GM19468 (cell line): ENCODE data around the gene ZC3H10.
"Not testable (repeated sequence)": the region's sequence is repeated elsewhere in the genome, so short reads cannot be mapped to it uniquely, and the experiment has no call there.

Source experiments
- ATAC-seq: cut with Tn5 transposase; IDR thresholded peaks from one replicate; pipeline ENCODE4 v1.9.1; 2021; ENCODE audit warnings: mild to moderate bottlenecking, moderate library complexity, moderate number of reproducible peaks; ENCODE audit not compliant: unreplicated experiment; ENCODE audit errors: extremely low read depth

The ZC3H10 gene

GRCh38 chr12:56152132-56152755 lies 34.2 kb downstream of the ZC3H10 start, which contains the start of gene MYL6B:
Gene MYL6B (plus strand): TSS chr12:56152587. CDS start chr12:56153919, 1,332 bp downstream.
- peak; percentile 70 for ATAC-seq

DNA sequence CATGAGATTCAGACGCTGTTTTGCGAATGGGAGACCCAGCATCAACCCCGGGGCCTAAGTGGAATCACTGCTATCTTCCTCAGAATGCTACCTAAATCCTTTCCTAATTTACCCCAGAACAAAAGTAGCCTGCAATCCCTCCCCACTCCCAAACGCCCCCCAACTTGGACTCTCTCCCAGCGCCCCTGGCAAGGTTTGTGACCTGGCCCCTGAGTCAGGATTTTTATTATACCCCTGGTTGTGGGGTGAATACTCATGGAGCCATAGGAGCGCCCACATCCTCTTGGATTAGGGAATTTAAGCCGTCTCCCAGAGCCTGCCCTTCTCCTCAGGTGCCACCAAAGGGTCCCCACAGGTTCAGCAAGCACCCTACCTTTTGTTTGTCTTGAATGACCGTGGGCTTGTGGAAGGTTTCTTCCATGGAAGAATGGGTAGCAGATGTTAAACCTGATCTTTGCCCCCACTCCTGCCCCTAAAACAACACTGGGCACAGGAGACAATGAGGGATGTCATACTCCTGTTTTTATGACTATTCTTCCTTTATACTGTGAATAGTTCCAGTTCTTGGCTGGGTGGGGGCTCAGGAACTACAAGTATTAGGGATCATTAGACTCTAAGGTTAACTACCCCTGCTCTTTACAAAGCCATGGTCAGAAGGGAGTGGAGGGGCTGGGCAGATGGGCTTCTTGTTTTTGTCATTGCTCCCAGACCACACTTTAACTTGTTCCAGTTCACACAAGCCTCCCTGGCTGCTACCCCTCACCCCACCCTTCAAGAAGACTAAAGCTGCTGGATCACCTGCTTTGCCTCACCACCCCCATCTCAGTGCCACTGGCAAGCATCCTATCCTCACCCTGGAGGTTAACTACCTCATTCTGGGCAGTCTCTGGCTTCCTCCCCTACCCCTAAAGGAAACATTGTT lies 35.0 kb downstream of the ZC3H10 start:
- no peak for ATAC-seq

- ATAC-seq, result no peak
Observed at GRCh38 chr12:56153678-56154065, 35.6 kb downstream of the ZC3H10 start.

- no peak for ATAC-seq
Observed at GRCh38 chr12:56154246-56154771, 36.2 kb downstream of the ZC3H10 start.

DNA sequence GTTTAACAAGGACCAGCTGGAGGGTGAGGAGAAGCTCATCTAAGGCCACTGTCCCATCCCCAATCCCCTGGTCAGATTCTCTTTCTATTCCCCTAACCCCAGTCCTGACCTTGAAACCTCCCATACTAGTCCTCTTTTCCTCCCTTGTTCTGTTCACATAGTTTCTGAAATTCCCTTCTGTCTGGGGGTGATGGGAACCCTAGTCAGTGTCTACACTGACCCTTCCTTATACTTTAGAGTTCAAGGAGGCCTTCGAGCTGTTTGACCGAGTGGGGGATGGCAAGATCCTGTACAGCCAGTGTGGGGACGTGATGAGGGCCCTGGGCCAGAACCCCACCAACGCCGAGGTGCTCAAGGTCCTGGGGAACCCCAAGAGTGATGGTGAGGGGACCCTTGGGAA lies 36.8 kb downstream of the ZC3H10 start:
- no peak for ATAC-seq

- no peak for ATAC-seq
Observed at GRCh38 chr12:56155256-56155845, 37.3 kb downstream of the ZC3H10 start.

- ATAC-seq, result not testable (repeated sequence)
Observed at GRCh38 chr12:56156464-56157200, 38.6 kb downstream of the ZC3H10 start.

DNA sequence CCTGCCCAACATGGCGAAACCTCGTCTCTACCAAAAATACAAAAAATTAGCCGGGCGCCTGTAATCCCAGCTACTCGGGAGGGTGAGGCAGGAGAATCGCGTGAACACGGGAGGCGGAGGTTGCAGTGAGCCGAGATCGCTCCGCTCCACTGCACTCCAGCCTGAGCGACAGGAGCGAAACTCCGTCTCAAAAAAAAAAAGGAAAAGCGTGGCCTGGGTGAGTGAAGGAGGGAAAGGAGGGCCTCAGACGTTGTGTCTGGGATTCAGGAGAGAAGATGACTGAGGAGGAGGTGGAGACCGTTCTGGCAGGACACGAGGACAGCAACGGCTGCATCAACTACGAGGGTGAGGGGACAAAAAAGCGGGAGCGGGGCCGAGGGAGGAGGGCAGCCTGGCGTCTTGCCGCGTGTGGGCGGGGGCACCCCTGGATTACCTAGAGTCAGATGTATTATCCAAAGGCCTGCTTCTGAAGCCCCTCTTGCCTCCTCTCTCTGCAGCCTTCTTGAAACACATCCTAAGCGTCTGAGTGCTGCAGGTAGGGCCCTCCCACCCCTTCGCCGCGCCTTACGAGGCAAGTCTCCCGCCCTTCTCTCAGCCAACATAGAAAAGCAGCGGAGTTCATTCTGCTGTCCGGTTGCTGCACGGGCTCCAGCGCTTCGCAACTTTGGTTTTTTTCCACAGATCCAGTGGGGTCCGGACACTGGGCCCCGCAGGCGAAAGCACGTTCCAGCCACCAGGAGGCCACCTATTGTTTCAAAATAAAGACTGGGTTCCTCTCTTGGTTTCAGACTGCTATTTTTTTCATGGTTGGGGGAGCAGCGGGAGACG lies 39.3 kb downstream of the ZC3H10 start:
- no peak for ATAC-seq

DNA sequence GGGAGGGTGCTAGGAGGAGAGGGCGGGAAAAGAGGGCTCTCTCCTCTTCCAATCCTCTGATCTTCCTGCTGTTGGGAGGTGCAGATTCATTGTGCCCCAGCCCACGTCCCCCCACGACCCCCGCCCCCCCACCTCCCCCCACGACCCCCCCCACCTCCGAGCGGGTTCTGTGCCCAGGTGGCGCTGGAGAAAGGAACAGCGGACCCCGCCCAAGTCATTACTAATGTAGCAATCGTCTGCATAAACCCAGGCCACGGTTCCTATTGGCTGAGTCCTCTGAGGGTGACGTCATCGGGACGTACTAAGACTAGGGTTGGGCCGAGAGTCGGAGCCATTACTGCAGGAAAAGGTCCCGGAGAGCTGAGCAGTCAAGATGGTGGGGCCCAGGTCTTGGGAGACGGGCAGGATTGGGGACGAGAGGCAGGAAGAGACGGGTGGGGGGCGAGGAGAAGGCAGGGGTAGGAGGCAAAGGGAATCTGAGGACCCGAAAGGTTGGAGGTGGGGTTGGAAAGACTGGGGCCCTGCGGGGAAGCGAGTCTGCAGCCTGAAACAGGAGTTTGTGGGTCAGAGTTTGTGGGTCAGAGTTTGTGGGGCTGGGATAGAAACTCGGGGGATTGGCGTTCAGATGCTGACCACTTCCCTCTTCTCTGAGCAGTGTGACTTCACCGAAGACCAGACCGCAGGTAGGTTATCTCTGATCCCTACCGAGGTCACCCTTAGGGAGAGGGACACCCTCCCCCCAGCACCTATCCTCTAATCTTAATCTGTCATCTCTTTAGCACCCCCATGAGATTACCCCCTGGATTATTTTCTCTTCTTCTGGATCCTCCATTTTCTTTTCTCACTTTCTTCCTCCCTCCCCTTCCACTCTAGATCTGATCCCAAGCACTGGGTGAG lies 40.2 kb downstream of the ZC3H10 start, which contains the start of gene MYL6:
MYL6 (plus strand) TSS at position 331 of the 897 bp plus-strand sequence; CDS start at position 374, 43 bp downstream.
- peak; percentile 88 for ATAC-seq

- no peak for ATAC-seq
Observed at GRCh38 chr12:56158926-56159461, 40.9 kb downstream of the ZC3H10 start.

GRCh38 chr12:56159482-56160192 lies 41.6 kb downstream of the ZC3H10 start:
- no peak for ATAC-seq

DNA sequence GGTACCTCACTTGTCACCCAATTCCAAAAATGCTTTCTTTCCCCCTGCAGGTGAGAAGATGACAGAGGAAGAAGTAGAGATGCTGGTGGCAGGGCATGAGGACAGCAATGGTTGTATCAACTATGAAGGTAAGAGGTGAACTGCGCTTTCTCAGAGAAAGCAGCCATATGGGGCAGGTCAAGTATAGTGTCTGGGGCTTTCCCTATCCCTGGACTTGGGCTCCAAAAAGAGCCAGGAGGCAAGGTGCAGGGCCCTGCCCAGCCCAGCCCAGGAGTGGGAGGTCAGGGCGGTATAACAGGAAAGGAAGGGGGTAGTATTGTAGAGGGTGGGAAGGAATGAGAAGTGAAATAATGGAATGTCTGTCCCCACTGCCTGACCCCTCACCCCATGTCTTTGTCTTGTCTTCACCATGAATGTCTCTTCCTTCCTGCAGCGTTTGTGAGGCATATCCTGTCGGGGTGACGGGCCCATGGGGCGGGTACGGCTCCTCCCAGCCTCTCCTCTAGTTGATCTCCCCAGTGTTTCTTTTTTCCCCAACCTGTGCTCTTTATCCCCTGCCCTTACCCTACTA lies 42.2 kb downstream of the ZC3H10 start:
- ATAC-seq, result no peak

- no peak for ATAC-seq
Observed at GRCh38 chr12:56160894-56161689, 43.0 kb downstream of the ZC3H10 start.

GRCh38 chr12:56161690-56162351 lies 43.8 kb downstream of the ZC3H10 start:
- ATAC-seq, result no peak

DNA sequence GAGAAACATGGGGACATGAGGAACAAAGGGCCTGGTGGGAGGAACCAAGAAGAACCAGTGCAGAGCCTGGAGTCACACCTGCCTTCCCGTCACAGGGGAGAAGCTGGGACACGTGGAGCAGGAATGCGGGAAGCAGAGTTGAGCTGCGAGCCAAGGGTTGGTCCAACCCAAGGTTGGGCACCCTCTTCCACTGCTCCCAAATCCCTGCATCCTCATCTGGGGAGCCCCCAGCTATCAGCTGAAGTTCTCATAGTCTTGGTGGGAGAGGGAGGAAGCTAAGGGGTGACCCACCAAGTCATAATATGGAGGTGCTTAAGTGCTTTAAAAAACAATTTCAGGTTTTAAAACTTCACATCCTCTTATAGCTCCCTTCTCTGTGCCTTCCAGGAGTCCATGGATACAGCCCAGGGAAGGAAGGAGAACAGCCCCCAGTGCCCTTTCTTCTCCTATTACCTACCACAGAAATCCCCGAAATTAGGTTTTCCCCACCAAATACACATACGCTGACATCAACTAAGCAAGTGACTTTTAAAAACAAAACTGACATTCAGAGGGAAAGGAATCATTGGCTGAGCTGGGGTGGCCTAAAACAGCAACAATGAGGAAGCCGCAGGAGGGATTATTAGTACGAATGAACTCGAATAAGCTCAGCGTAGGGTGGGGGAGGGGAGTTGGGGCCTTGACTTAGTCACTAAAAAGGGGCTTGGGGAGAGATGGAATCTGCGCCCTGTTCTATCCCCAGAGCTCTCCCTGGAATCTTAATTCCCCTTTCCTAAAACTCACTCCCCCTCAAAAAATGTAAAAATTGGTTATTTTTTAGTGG lies 44.6 kb downstream of the ZC3H10 start:
- no peak for ATAC-seq
